Esophagus muscularis mucosa (tissue), 4 donors: ENCODE measurements around the gene PPP1R3G. TPM values are rescaled to one million over a fixed set of nuclear protein-coding genes. Genes with fewer than 3 reads are reported as not detected.

Experiments
- DNase-seq: peaks from one replicate; pipeline ENCODE4 v3.0.0-alpha.2; 2017; ENCODE audit errors: extremely low spot score
- H3K27ac ChIP-seq, 4 donors: fragments of 200-600 bp; sonication (generic); replicated peaks in 1 of 4; 1 replicate in 3 of 4; 2 replicates in 1 of 4; pipeline ENCODE4 v1.5.1; 2016 to 2019; ENCODE audit warnings: mild to moderate bottlenecking in 1 of 4
- H3K27me3 ChIP-seq, 4 donors: fragments of 200-600 bp; sonication (generic); one replicate each; pipeline versions ENCODE4 v1.5.1 to v1.6.0; 2016 to 2019
- H3K36me3 ChIP-seq, 4 donors: fragments of 200-600 bp; sonication (generic); one replicate each; pipeline ENCODE4 v1.5.1; 2016 to 2019
- H3K4me1 ChIP-seq, 4 donors: fragments of 200-600 bp; sonication (generic); one replicate each; pipeline ENCODE4 v1.5.1; 2016 to 2019
- H3K4me3 ChIP-seq, 4 donors: fragments of 200-600 bp; sonication (generic); 1 replicate in 2 of 4; 2 replicates in 2 of 4; pipeline ENCODE4 v1.5.1; 2016 to 2019; ENCODE audit warnings: mild to moderate bottlenecking in 4 of 4, moderate library complexity in 1 of 4
- H3K9me3 ChIP-seq, 4 donors: fragments of 200-600 bp; sonication (generic); 1 replicate in 3 of 4; 2 replicates in 1 of 4; pipeline ENCODE4 v1.5.1; 2016 to 2019
- CTCF ChIP-seq, 3 experiments: fragments of 200-600 bp in 2 of 3; fragments of 450-650 bp in 1 of 3; sonication (generic) in 2 of 3; IDR thresholded peaks; one replicate each; pipeline ENCODE4 v1.5.1; 2017 to 2019; ENCODE audit warnings: antibody characterized with exemption in 3 of 3, mild to moderate bottlenecking in 2 of 3, moderate library complexity in 1 of 3
- EP300 ChIP-seq: sonication (generic); formaldehyde crosslinking; IDR thresholded peaks from one replicate; pipeline ENCODE4 v1.6.1; 2017; ENCODE audit warnings: antibody characterized with exemption
- POLR2A ChIP-seq: fragments of 450-650 bp; IDR thresholded peaks from one replicate; pipeline ENCODE4 v1.6.1; 2017; ENCODE audit warnings: antibody characterized with exemption, moderate library complexity, mild to moderate bottlenecking, low read depth
- POLR2AphosphoS5 ChIP-seq, 2 donors: sonication (generic); formaldehyde crosslinking; IDR thresholded peaks; one replicate each; pipeline ENCODE4 v1.6.1; 2017; ENCODE audit warnings: antibody characterized with exemption in 2 of 2
- WGBS: methylation state at CpG from one replicate; pipeline ENCODE4 v1.1.5; 2018; 5-methylcytosine and 5-hydroxymethylcytosine counted together
- intact Hi-C: fragments of 100-400 bp; cut with DNase I; formaldehyde crosslinking; loops from one replicate; pipeline ENCODE4 v1.15.1; 2023
- total RNA-seq, 4 donors: library from RNA; depleted of rRNA; stranded (reverse); fragments of >200 nt; gene quantifications; one replicate each; pipeline versions ENCODE4 v1.1.0 to v1.2.1, GENCODE V29; 2016

PPP1R3G gene
- total RNA-seq, 4 donors from 2014 or later = 3.0 to 7.9 (median 5.5) TPM

GRCh38 chr6:5067305-5067704, 17.8 kb upstream of the PPP1R3G start:
- no peak for DNase-seq
- Histone ChIP-seq H3K9me3 (peaks cover 0 to 7% (median 0%) of the 10 kb centered on the region in 4 donors), H3K27ac (no peak overlapping the region), H3K27me3 (no peaks in the 10 kb centered on the region), H3K36me3 (no peaks in the 10 kb centered on the region), H3K4me3 (no peak overlapping the region), H3K4me1 (no peaks in the 10 kb centered on the region)
- intact Hi-C loops = no loop called here
- TF ChIP-seq POLR2A = no peak
- WGBS = 100% methylated on average over 3 of the region's 3 CpGs

- no peak overlapping the region for H3K27ac ChIP-seq
- 90% methylated on average over 12 of the region's 17 CpGs for WGBS
- intact Hi-C loops = no loop called here
These were observed 16.9 kb upstream of the PPP1R3G start for GRCh38 chr6:5068153-5068751.

GRCh38 chr6:5071216-5071615, 13.9 kb upstream of the PPP1R3G start:
- no peaks in the 10 kb centered on the region for H3K36me3 ChIP-seq
- intact Hi-C loops = no loop called here
- H3K4me3 ChIP-seq = no peak overlapping the region
- H3K27me3 ChIP-seq = no peaks in the 10 kb centered on the region
- no peak for TF ChIP-seq POLR2A
- TF ChIP-seq POLR2AphosphoS5 (IDR thresholded peaks at IDR 0.05) = no peak
- TF ChIP-seq CTCF (IDR thresholded peaks at IDR 0.05) = no peak
- no peak for TF ChIP-seq EP300
- no peak for DNase-seq
- H3K4me1 ChIP-seq = no peaks in the 10 kb centered on the region
- H3K27ac ChIP-seq = no peak overlapping the region
- H3K9me3 ChIP-seq = peaks cover 0 to 7% (median 0%) of the 10 kb centered on the region in 4 donors
- WGBS = 94% methylated on average over 2 of the region's 2 CpGs

More at GRCh38 chr6:5068153-5068751, 16.9 kb upstream of the PPP1R3G start:
- Histone ChIP-seq H3K4me1 (no peaks in the 10 kb centered on the region), H3K4me3 (no peak overlapping the region), H3K27me3 (no peaks in the 10 kb centered on the region), H3K9me3 (peaks cover 0 to 7% (median 0%) of the 10 kb centered on the region in 4 donors), H3K36me3 (no peaks in the 10 kb centered on the region)
- DNase-seq = no peak
- no peak for TF ChIP-seq POLR2AphosphoS5 (IDR thresholded peaks at IDR 0.05)
- TF ChIP-seq EP300 = no peak

- no peak for TF ChIP-seq POLR2A
- TF ChIP-seq EP300 = no peak
- TF ChIP-seq POLR2AphosphoS5 (IDR thresholded peaks at IDR 0.05) = no peak
- TF ChIP-seq CTCF (IDR thresholded peaks at IDR 0.05) = no peak
- Histone ChIP-seq H3K27me3 (no peaks in the 10 kb centered on the region), H3K36me3 (no peaks in the 10 kb centered on the region), H3K4me1 (no peaks in the 10 kb centered on the region), H3K4me3 (no peak overlapping the region), H3K9me3 (no peaks in the 10 kb centered on the region), H3K27ac (no peak overlapping the region)
- DNase-seq = no peak
- 91% methylated on average over 7 of the region's 7 CpGs for whole genome bisulfite sequencing
- intact Hi-C loops = no loop called here
These were observed 12.7 kb upstream of the PPP1R3G start for GRCh38 chr6:5072440-5072839.

- Histone ChIP-seq H3K36me3 (no peaks in the 10 kb centered on the region), H3K4me3 (no peak overlapping the region), H3K27ac (no peak overlapping the region), H3K27me3 (no peaks in the 10 kb centered on the region), H3K9me3 (no peaks in the 10 kb centered on the region), H3K4me1 (no peaks in the 10 kb centered on the region)
- DNase-seq = no peak
- intact Hi-C loops = no loop called here
- no peak for TF ChIP-seq POLR2A
- TF ChIP-seq EP300 = no peak
- no peak for TF ChIP-seq POLR2AphosphoS5 (IDR thresholded peaks at IDR 0.05)
- no peak for TF ChIP-seq CTCF (IDR thresholded peaks at IDR 0.05)
- WGBS = 87% methylated on average over 3 of the region's 3 CpGs
These were observed 11.1 kb upstream of the PPP1R3G start for GRCh38 chr6:5073992-5074391.

- no peak for DNase-seq
- TF ChIP-seq EP300 (no peak), CTCF (IDR thresholded peaks at IDR 0.05) (no peak), POLR2A (no peak), POLR2AphosphoS5 (IDR thresholded peaks at IDR 0.05) (no peak)
- H3K9me3 ChIP-seq = no peaks in the 10 kb centered on the region
- no peak overlapping the region for H3K4me3 ChIP-seq
- H3K4me1 ChIP-seq = no peaks in the 10 kb centered on the region
- WGBS = 93% methylated on average over 10 of the region's 11 CpGs
- no peak overlapping the region for H3K27ac ChIP-seq
- no peaks in the 10 kb centered on the region for H3K27me3 ChIP-seq
- H3K36me3 ChIP-seq = no peaks in the 10 kb centered on the region
- intact Hi-C loops = no loop called here
These were observed 8.2 kb upstream of the PPP1R3G start for GRCh38 chr6:5076931-5077330.
